LHCN-M2 (cell line): ENCODE data around the gene PPEF1. TPM values are rescaled to one million over a fixed set of nuclear protein-coding genes. Genes with fewer than 3 reads are reported as not detected.

ENCODE experiments used
- DNase-seq: peaks from one replicate; pipeline ENCODE4 v3.0.0-alpha.2; 2012; ENCODE audit warnings: low read depth
- total RNA-seq: library from RNA; depleted of rRNA; stranded (reverse); fragments of >200 nt; gene quantifications from 2 replicates; pipeline ENCODE4 v1.2.3, GENCODE V29; 2014; rRNA removed

Gene PPEF1
- total RNA-seq, 1 experiment from 2014 or later, result not detected

- no peak for DNase-seq
These were observed 167.9 kb downstream of the PPEF1 start for GRCh38 chrX:18875256-18875878.

GRCh38 chrX:18877469-18877868 lies 170.0 kb downstream of the PPEF1 start:
- no peak for DNase-seq

Other genes starting within 250 kb of the PPEF1 start
- gene RS1, start 35.5 kb upstream of the PPEF1 start, total RNA-seq, result not detected in 2 replicates